Stomach (tissue), 9 donors: ENCODE data around the gene VOPP1. TPM values are rescaled to one million over a fixed set of nuclear protein-coding genes. Genes with fewer than 3 reads are reported as not detected.

Source experiments
- DNase-seq, 2 donors: peaks; one replicate each; pipeline versions ENCODE4 v3.0.0 to v3.0.0-alpha.2; 2013 to 2019
- H3K27ac ChIP-seq, 5 donors: fragments of 200-600 bp in 4 of 5; sonication (generic) in 4 of 5; one replicate each; pipeline ENCODE4 v1.5.1; 2013 to 2019; ENCODE audit warnings: mild to moderate bottlenecking in 1 of 5, moderate library complexity in 1 of 5
- H3K27me3 ChIP-seq, 3 donors: fragments of 200-600 bp; sonication (generic); one replicate each; pipeline ENCODE4 v1.5.1; 2017 to 2019; ENCODE audit warnings: mixed run types in 1 of 3
- H3K36me3 ChIP-seq, 4 donors: fragments of 200-600 bp; sonication (generic); 1 replicate in 3 of 4; 2 replicates in 1 of 4; pipeline ENCODE4 v1.5.1; 2016 to 2019
- H3K4me1 ChIP-seq, 4 donors: fragments of 200-600 bp; sonication (generic); one replicate each; pipeline ENCODE4 v1.5.1; 2016 to 2019
- H3K4me3 ChIP-seq, 4 donors: fragments of 200-600 bp; sonication (generic) in 3 of 4; one replicate each; pipeline ENCODE4 v1.5.1; 2016 to 2019; ENCODE audit warnings: mild to moderate bottlenecking in 1 of 4
- H3K9me3 ChIP-seq, 4 donors: fragments of 200-600 bp; sonication (generic); one replicate each; pipeline ENCODE4 v1.5.1; 2016 to 2019
- EP300 ChIP-seq: sonication (generic); formaldehyde crosslinking; IDR thresholded peaks from one replicate; pipeline ENCODE4 v1.6.1; 2017; ENCODE audit warnings: antibody characterized with exemption
- POLR2A ChIP-seq, 4 donors: fragments of 450-650 bp; IDR thresholded peaks; one replicate each; pipeline ENCODE4 v1.6.1; 2016; ENCODE audit warnings: antibody characterized with exemption in 4 of 4, control low read depth in 2 of 4, mild to moderate bottlenecking in 1 of 4, moderate library complexity in 1 of 4
- POLR2AphosphoS5 ChIP-seq, 3 donors: sonication (generic); formaldehyde crosslinking; IDR thresholded peaks; one replicate each; pipeline ENCODE4 v1.6.1; 2016; ENCODE audit warnings: antibody characterized with exemption in 3 of 3
- WGBS, 5 donors: extraction: QIAGEN DNeasy Blood & Tissue Kit in 3 of 5; methylation state at CpG; one replicate each; pipeline versions ENCODE4 v1.1.5 to v1.1.7; 2013 to 2018; 5-methylcytosine and 5-hydroxymethylcytosine counted together
- intact Hi-C: fragments of 100-400 bp; cut with DNase I; formaldehyde crosslinking; loops from one replicate; pipeline ENCODE4 v1.15.1; 2023; ENCODE audit warnings: low total_unique reads
- polyA plus RNA-seq, 3 donors: library from polyadenylated mRNA; stranded (reverse); fragments of 200-250 nt; gene quantifications; one replicate each; pipeline ENCODE4 v1.2.3, GENCODE V29; 2013
- total RNA-seq, 5 donors: library from RNA; depleted of rRNA; stranded (reverse); fragments of >200 nt; gene quantifications; one replicate each; pipeline versions ENCODE4 v1.1.0 to v1.2.3, GENCODE V29; 2014 to 2016
- TF ChIP-seq, protein P1 (sequence below), 7 experiments: fragments of 450-650 bp in 4 of 7; fragments of 200-600 bp in 3 of 7; sonication (generic) in 3 of 7; IDR thresholded peaks; one replicate each; pipeline ENCODE4 v1.5.1; 2016 to 2019; ENCODE audit warnings: antibody characterized with exemption in 7 of 7, control low read depth in 2 of 7, mild to moderate bottlenecking in 1 of 7
- donor health status: healthy with polysubstance abuse.
- donor health status: Bipolar disorder and iron deficiency.
- donor health status: healthy.

VOPP1 gene
- total and polyA plus RNA-seq, 8 donors = 14.0 to 117 (median 37.0) TPM

DNA sequence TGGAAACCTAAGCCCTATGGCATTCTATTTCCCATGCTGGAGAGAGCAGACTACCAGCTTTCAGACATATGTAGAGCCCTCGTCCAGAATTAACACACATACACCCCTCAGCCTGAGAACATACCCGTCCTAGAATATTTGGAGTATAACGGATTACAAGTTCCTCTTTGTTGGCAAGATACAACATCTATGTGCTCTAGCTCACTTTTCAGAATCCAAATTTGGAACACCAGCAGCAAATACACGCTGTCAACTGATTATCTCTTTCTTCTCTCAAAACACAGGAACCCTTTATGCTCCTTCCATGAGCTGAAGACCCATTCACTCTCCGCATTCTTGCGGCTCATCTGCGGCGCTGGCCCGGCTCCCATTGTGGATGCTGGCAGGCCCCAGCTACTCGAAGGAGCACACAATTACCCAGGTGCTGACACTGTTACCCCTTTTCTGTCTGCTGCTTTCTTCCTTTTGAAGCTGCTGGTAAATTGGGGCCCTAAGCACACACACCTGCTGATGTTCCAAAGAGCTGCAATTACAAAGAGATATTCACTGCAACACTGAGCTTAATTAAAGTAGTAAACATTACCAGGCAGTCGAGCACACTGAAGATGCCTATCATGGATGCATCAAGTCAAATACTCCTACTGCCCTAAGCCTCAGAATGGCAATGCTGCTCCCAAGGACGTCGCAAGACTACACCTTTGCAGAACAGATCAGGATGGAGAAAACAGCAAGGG, 70.0 kb downstream of the VOPP1 start:
- intact Hi-C loops = no loop called here
- Histone ChIP-seq H3K27me3 (no peaks in the 10 kb centered on the region), H3K4me1 (peaks cover 0 to 24% (median 9%) of the 10 kb centered on the region in 4 donors), H3K9me3 (no peaks in the 10 kb centered on the region), H3K27ac (no peak overlapping the region), H3K36me3 (peaks cover 0 to 28% (median 16%) of the 10 kb centered on the region in 4 donors), H3K4me3 (no peak overlapping the region)
- WGBS, 5 donors = 80 to 89% (median 87%) methylated on average over 13 of the region's 13 CpGs
- TF ChIP-seq POLR2A (IDR thresholded peaks at IDR 0.05) = no peak
- TF ChIP-seq EP300 = no peak
- TF ChIP-seq, protein P1, sequence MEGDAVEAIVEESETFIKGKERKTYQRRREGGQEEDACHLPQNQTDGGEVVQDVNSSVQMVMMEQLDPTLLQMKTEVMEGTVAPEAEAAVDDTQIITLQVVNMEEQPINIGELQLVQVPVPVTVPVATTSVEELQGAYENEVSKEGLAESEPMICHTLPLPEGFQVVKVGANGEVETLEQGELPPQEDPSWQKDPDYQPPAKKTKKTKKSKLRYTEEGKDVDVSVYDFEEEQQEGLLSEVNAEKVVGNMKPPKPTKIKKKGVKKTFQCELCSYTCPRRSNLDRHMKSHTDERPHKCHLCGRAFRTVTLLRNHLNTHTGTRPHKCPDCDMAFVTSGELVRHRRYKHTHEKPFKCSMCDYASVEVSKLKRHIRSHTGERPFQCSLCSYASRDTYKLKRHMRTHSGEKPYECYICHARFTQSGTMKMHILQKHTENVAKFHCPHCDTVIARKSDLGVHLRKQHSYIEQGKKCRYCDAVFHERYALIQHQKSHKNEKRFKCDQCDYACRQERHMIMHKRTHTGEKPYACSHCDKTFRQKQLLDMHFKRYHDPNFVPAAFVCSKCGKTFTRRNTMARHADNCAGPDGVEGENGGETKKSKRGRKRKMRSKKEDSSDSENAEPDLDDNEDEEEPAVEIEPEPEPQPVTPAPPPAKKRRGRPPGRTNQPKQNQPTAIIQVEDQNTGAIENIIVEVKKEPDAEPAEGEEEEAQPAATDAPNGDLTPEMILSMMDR (IDR thresholded peaks at IDR 0.05) = no peak
- TF ChIP-seq POLR2AphosphoS5 (IDR thresholded peaks at IDR 0.05) = no peak
- peak in 1 of 2 donors; percentile 17 for DNase-seq

- WGBS, 5 donors = 53 to 73% (median 56%) methylated on average over 3 of the region's 3 CpGs
- H3K4me1 ChIP-seq = peaks cover 0 to 24% (median 9%) of the 10 kb centered on the region in 4 donors
- no peak overlapping the region for H3K27ac ChIP-seq
- TF ChIP-seq EP300 = no peak
- TF ChIP-seq POLR2A (IDR thresholded peaks at IDR 0.05) = no peak
- TF ChIP-seq, protein P1 (IDR thresholded peaks at IDR 0.05) = no peak
- no peak for TF ChIP-seq POLR2AphosphoS5 (IDR thresholded peaks at IDR 0.05)
- no peaks in the 10 kb centered on the region for H3K27me3 ChIP-seq
- H3K9me3 ChIP-seq = no peaks in the 10 kb centered on the region
- H3K4me3 ChIP-seq = no peak overlapping the region
- no peak for DNase-seq
- peaks cover 6 to 35% (median 23%) of the 10 kb centered on the region in 4 donors for H3K36me3 ChIP-seq
- intact Hi-C loops = no loop called here
Measured at GRCh38 chr7:55501611-55502010, 70.7 kb downstream of the VOPP1 start.

DNA sequence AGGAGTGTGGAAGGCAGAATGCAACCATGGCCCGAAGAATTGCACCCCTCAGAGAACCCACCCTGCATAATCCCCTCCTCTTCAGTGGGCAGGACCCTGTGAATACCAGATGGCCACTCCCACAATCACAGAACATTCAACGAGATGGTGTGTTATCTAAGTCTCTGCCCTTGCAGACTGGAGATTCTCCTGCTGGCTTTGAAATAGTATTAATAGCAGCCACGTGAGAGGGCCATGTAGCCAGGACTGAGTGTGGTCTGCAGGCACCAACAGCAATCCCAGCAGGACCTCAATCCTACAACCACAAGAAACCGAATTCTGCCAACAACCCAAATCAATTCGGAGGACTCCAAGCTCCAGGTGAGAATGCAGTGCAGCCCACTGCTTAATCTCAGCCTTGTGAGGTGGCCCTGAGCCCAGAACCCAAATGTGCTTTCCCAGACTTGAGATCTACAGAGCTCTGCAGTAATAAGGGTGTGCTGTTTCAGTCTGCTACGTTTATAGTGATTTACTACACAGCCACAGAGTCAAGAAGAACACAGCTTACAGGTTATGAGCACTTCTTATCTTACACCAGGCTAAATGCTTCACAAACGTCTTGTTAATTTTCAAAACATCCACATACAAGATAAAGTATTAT, 72.1 kb downstream of the VOPP1 start:
- 71 to 86% (median 73%) methylated on average over 7 of the region's 7 CpGs for WGBS, 5 donors
- intact Hi-C loops = no loop called here
- TF ChIP-seq POLR2A (IDR thresholded peaks at IDR 0.05) (no peak), EP300 (no peak), POLR2AphosphoS5 (IDR thresholded peaks at IDR 0.05) (no peak)
- TF ChIP-seq, protein P1 (IDR thresholded peaks at IDR 0.05) = no peak
- H3K36me3 ChIP-seq = peaks cover 15 to 49% (median 36%) of the 10 kb centered on the region in 4 donors
- no peak overlapping the region for H3K27ac ChIP-seq
- H3K4me3 ChIP-seq = no peak overlapping the region
- no peak for DNase-seq
- H3K27me3 ChIP-seq = no peaks in the 10 kb centered on the region
- H3K9me3 ChIP-seq = no peaks in the 10 kb centered on the region
- peaks cover 0 to 24% (median 8%) of the 10 kb centered on the region in 4 donors for H3K4me1 ChIP-seq

GRCh38 chr7:55499591-55499990, 72.7 kb downstream of the VOPP1 start:
- WGBS, 5 donors = 90 to 96% (median 92%) methylated on average over 12 of the region's 12 CpGs

More at GRCh38 chr7:55499591-55499990, 72.7 kb downstream of the VOPP1 start:
- no peak for TF ChIP-seq POLR2A (IDR thresholded peaks at IDR 0.05)
- TF ChIP-seq, protein P1 (IDR thresholded peaks at IDR 0.05) = no peak
- no peak for TF ChIP-seq POLR2AphosphoS5 (IDR thresholded peaks at IDR 0.05)
- no peak for TF ChIP-seq EP300
- Histone ChIP-seq H3K27me3 (no peaks in the 10 kb centered on the region), H3K4me1 (peaks cover 0 to 24% (median 3%) of the 10 kb centered on the region in 4 donors), H3K4me3 (no peak overlapping the region), H3K27ac (no peak overlapping the region), H3K9me3 (no peaks in the 10 kb centered on the region), H3K36me3 (peaks cover 15 to 55% (median 42%) of the 10 kb centered on the region in 4 donors)
- intact Hi-C loops = no loop called here
- DNase-seq = no peak
